OCI-LY7 (cell line): ENCODE data around the gene EPHA3. TPM values are rescaled to one million over a fixed set of nuclear protein-coding genes. Genes with fewer than 3 reads are reported as not detected.

Experiments used
- Bru-seq: library from RNA; stranded (reverse); fragments of 400-500 nt; gene quantifications from one replicate; lab custom pipeline; 2021; lab: Mats Ljungman, UMichigan
- BruChase-seq, 2 experiments: library from RNA; stranded (reverse); fragments of 400-500 nt; gene quantifications; one replicate each; lab custom pipeline; 2021; lab: Mats Ljungman, UMichigan
- BruUV-seq: library from RNA; stranded (reverse); fragments of 400-500 nt; replicated peaks from 2 replicates; lab custom pipeline; 2021; lab: Mats Ljungman, UMichigan
- CTCF ChIA-PET: fragments of 300-600 bp; sonication (Branson Sonifier 250); formaldehyde crosslinking; loops from one replicate; lab custom pipeline; 2022; ENCODE audit warnings: antibody characterized with exemption; ENCODE audit not compliant: unreplicated experiment; lab: Charles Lee
- POLR2A ChIA-PET: fragments of 300-600 bp; sonication (Branson Sonifier 250); formaldehyde crosslinking; loops from one replicate; lab custom pipeline; 2022; ENCODE audit warnings: antibody characterized with exemption; lab: Charles Lee
- DNase-seq: peaks from one replicate; pipeline ENCODE4 v3.0.0-alpha.2; 2015; ENCODE audit warnings: low spot score
- H2AFZ ChIP-seq: fragments of 200-600 bp; sonication (generic), shearing (Covaris generic); 2 replicates; pipeline ENCODE4 v1.6.1; 2014; ENCODE audit warnings: mild to moderate bottlenecking, antibody characterized with exemption, low read length, moderate library complexity
- H3K27ac ChIP-seq: fragments of 200-600 bp; sonication (generic); 2 replicates; pipeline ENCODE4 v1.5.1; 2014; ENCODE audit warnings: mixed run types, low read depth, mild to moderate bottlenecking, moderate library complexity, low read length, inconsistent platforms; ENCODE audit not compliant: poor library complexity, severe bottlenecking
- H3K36me3 ChIP-seq: fragments of 200-600 bp; sonication (generic); 2 replicates; pipeline ENCODE4 v1.6.1; 2014; ENCODE audit warnings: mild to moderate bottlenecking, antibody characterized with exemption, low read length, moderate library complexity, mixed read lengths; ENCODE audit not compliant: insufficient read depth
- H3K4me1 ChIP-seq: fragments of 200-600 bp; sonication (generic); 2 replicates; pipeline ENCODE4 v1.5.1; 2014; ENCODE audit warnings: mild to moderate bottlenecking, low read length; ENCODE audit not compliant: insufficient read depth, poor library complexity, severe bottlenecking
- H3K4me2 ChIP-seq: fragments of 200-600 bp; sonication (generic); 2 replicates; pipeline ENCODE4 v1.6.1; 2014; ENCODE audit warnings: mild to moderate bottlenecking, low read length
- H3K4me3 ChIP-seq: fragments of 200-600 bp; sonication (generic); 2 replicates; pipeline ENCODE4 v1.5.1; 2014; ENCODE audit warnings: mild to moderate bottlenecking, low read depth, low read length; ENCODE audit not compliant: poor library complexity, severe bottlenecking
- H3K79me2 ChIP-seq: fragments of 200-600 bp; sonication (generic); 2 replicates; pipeline ENCODE4 v1.6.1; 2016; ENCODE audit warnings: low read depth, mild to moderate bottlenecking, low read length, moderate library complexity, mixed read lengths; ENCODE audit not compliant: insufficient read depth
- H3K9me2 ChIP-seq: fragments of 200-600 bp; sonication (generic); 2 replicates; pipeline ENCODE4 v1.6.1; 2016; ENCODE audit warnings: mild to moderate bottlenecking, low read length, mixed read lengths; ENCODE audit not compliant: insufficient read depth
- H3K9me3 ChIP-seq: fragments of 200-600 bp; sonication (generic); 2 replicates; pipeline ENCODE4 v1.6.1; 2014; ENCODE audit warnings: mild to moderate bottlenecking, mixed run types, low read length, mixed read lengths
- H4K20me1 ChIP-seq: fragments of 200-600 bp; sonication (generic); 2 replicates; pipeline ENCODE4 v1.6.1; 2014; ENCODE audit warnings: mild to moderate bottlenecking, antibody characterized with exemption, low read length, moderate library complexity, mixed read lengths; ENCODE audit not compliant: insufficient read depth
- CTCF ChIP-seq: fragments of 200-600 bp; sonication (generic); conservative IDR thresholded peaks from 2 replicates; pipeline ENCODE4 v1.5.1; 2014; ENCODE audit warnings: mild to moderate bottlenecking, antibody characterized with exemption, low read length, moderate library complexity, mixed read lengths
- EZH2phosphoT487 ChIP-seq: fragments of 200-600 bp; sonication (generic); IDR thresholded peaks from 2 replicates; pipeline ENCODE4 v1.6.1; 2018; ENCODE audit warnings: low read depth, borderline replicate concordance, mild to moderate bottlenecking, mixed run types, antibody characterized with exemption, low read length, moderate library complexity, mixed read lengths
- intact Hi-C: fragments of 100-400 bp; cut with micrococcal nuclease; formaldehyde crosslinking; loops from one replicate; pipeline ENCODE4 v1.10.0; 2022; ENCODE audit not compliant: unreplicated experiment
- long read RNA-seq: library from polyadenylated mRNA; stranded (forward); transcript quantifications from one replicate; pipeline ENCODE4 v2.0.0, GENCODE V29; 2022
- total RNA-seq, 2 experiments: library from RNA; depleted of rRNA in 1 of 2; stranded (reverse); fragments of >200 nt in 1 of 2; shearing (Covaris generic) in 1 of 2; gene quantifications; 2 replicates each; pipeline ENCODE4 v1.2.3, GENCODE V29; 2014 to 2022

EPHA3 gene
- not detected in 2 replicates for total RNA-seq (2014; rRNA removed; shearing (Covaris generic))
- not detected in 2 replicates for total RNA-seq (2022)
- percentile 6 among the genes with signal in this experiment for Bru-seq, nascent RNA
- BruChase-seq, experiment 1, labeled RNA remaining after a 6-hour chase = percentile 3 among the genes with signal in this experiment
- percentile 2 among the genes with signal in this experiment for BruChase-seq, experiment 2, labeled RNA remaining after a 2-hour chase
- long read RNA-seq = 0 reads

GRCh38 chr3:89107461-89108290, at the start of gene EPHA3:
EPHA3 (plus strand) TSS chr3:89107621; CDS start chr3:89107749, 128 bp downstream.
- Histone ChIP-seq H3K4me2 (no peak within 1 kb of the TSS), H3K36me3 (no peaks in the 10 kb centered on the region), H3K9me2 (no peaks in the 10 kb centered on the region), H3K9me3 (no peaks in the 10 kb centered on the region), H3K27ac (no peak within 1 kb of the TSS), H3K4me3 (no peak within 1 kb of the TSS), H3K4me1 (no peaks in the 10 kb centered on the region), H2AFZ (no peak within 1 kb of the TSS), H3K79me2 (no peaks in the 10 kb centered on the region), H4K20me1 (no peaks in the 10 kb centered on the region)
- TF ChIP-seq CTCF = no peak
- TF ChIP-seq EZH2phosphoT487 = no peak
- intact Hi-C loops = no loop called here
- ChIA-PET POLR2A (no interaction called here), CTCF (no interaction called here)
- no peak for DNase-seq
- no TSS peak for BruUV-seq

- Histone ChIP-seq H3K4me3 (no peak overlapping the region), H3K9me3 (no peaks in the 10 kb centered on the region), H4K20me1 (no peaks in the 10 kb centered on the region), H2AFZ (no peak overlapping the region), H3K4me2 (no peak overlapping the region), H3K9me2 (no peaks in the 10 kb centered on the region), H3K79me2 (no peaks in the 10 kb centered on the region), H3K36me3 (no peaks in the 10 kb centered on the region), H3K4me1 (no peaks in the 10 kb centered on the region), H3K27ac (no peak overlapping the region)
- no peak for TF ChIP-seq EZH2phosphoT487
- TF ChIP-seq CTCF = no peak
- DNase-seq = no peak
- ChIA-PET CTCF (no interaction called here), POLR2A (no interaction called here)
- no TSS peak for BruUV-seq
- intact Hi-C loops = no loop called here
These were observed 49.0 kb upstream of the EPHA3 start for GRCh38 chr3:89058371-89058770.
